GM18519 (cell line): Measurements from ENCODE around the gene KDM2B.
A peak's percentile ranks its signal among the peaks of the same experiment; 100 is the strongest.

Experiments used
- ATAC-seq: cut with Tn5 transposase; IDR thresholded peaks from one replicate; pipeline ENCODE4 v1.9.1; 2021; ENCODE audit warnings: mild to moderate bottlenecking, moderate library complexity; ENCODE audit not compliant: unreplicated experiment, low FRiP score

The KDM2B gene

GRCh38 chr12:121467638-121468498 lies 113.0 kb downstream of the KDM2B start:
- peak; percentile 4 for ATAC-seq

- peak; percentile 80 for ATAC-seq
Measured at GRCh38 chr12:121466794-121467637, 113.8 kb downstream of the KDM2B start.

- peak; percentile 7 for ATAC-seq
Measured at GRCh38 chr12:121465921-121466793, 114.7 kb downstream of the KDM2B start.

GRCh38 chr12:121464331-121464730 lies 116.5 kb downstream of the KDM2B start:
- no peak for ATAC-seq

- no peak for ATAC-seq
Measured at GRCh38 chr12:121461048-121461447, 119.8 kb downstream of the KDM2B start.

GRCh38 chr12:121456551-121456950 lies 124.3 kb downstream of the KDM2B start:
- no peak for ATAC-seq

GRCh38 chr12:121455766-121456420 lies 124.9 kb downstream of the KDM2B start:
- ATAC-seq = no peak

- ATAC-seq = no peak
Measured at GRCh38 chr12:121454921-121455320, 125.9 kb downstream of the KDM2B start.

- no peak for ATAC-seq
Measured at GRCh38 chr12:121453629-121454028, 127.2 kb downstream of the KDM2B start.

GRCh38 chr12:121452985-121453360 lies 127.8 kb downstream of the KDM2B start:
- ATAC-seq = no peak

GRCh38 chr12:121452340-121452984 lies 128.4 kb downstream of the KDM2B start:
- ATAC-seq = no peak

GRCh38 chr12:121451961-121452339 lies 128.9 kb downstream of the KDM2B start:
- no peak for ATAC-seq

- ATAC-seq = no peak
Measured at GRCh38 chr12:121448771-121449315, 132.0 kb downstream of the KDM2B start.

- ATAC-seq = no peak
Measured at GRCh38 chr12:121446750-121447149, 134.1 kb downstream of the KDM2B start.

GRCh38 chr12:121444842-121445202 lies 136.0 kb downstream of the KDM2B start:
- ATAC-seq = no peak

GRCh38 chr12:121443911-121444841 lies 136.6 kb downstream of the KDM2B start:
- ATAC-seq = no peak

- ATAC-seq = no peak
Measured at GRCh38 chr12:121443193-121443870, 137.5 kb downstream of the KDM2B start.
